ENCODE data around the gene HSPB1. TPM values are rescaled to one million over a fixed set of nuclear protein-coding genes. Genes with fewer than 3 reads are reported as not detected.
"Not testable (repeated sequence)": the region's sequence is repeated elsewhere in the genome, so short reads cannot be mapped to it uniquely, and the experiment has no call there.

The HSPB1 gene
- total RNA-seq, 2 experiments from 2014 or later = 204 to 349 TPM

DNA sequence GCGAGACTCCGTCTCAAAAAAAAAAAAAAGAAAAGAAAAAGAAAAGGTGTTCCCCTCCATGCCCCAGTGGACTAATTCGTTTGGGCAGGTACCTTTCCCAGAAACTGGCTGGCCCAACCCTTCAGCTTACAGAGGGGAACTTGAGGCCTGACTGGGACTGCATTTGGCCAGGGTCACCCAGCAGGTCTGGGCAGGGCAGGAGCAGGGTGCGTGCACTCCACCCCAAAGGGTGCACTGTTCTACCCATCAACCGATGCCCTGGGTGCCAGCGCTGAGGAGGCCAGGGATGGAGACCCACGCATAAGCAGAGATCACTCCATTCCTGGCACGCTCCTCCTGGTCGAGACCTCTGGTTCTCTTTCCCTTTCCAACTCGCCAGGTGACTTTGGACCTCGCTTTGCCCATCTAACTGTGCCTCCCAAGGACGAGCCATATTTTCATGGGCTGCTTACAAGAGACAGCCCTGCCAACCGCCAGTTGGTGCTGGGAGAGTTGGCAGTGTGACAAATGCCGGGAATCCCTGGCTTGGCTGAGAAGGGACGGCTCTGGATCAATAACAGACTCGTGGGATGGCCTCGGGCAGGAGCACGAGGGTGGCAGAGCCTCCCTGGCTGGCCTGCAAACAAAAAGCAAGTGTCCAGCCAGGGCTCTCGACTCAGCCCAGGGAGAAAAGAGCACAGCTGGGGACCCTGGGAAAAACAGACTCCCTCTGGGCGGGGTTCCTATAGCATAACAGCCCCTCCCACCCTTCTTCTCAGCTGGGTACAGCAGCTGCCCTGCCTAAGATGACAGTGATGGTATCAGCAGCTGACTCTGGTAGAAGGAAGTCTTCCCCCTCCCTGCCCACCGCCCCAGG is 7.9 kb downstream of the HSPB1 start:
- BruUV-seq (replicated peaks) = no TSS peak
- H3K4me1 ChIP-seq (ENCODE audit: insufficient read depth, low read length, poor library complexity, severe bottlenecking) = peaks cover 39% of the 10 kb centered on the region
- ChIA-PET CTCF (ENCODE audit: unreplicated experiment) (no interaction called here), POLR2A (interaction anchor here (1.4 kb wide), 1 partner anchor 13 kb away, joined by 3 read pairs; no protein-coding TSS in a partner anchor)
- no peak overlapping the region for H3K27ac ChIP-seq (ENCODE audit: low read depth, low read length, poor library complexity, severe bottlenecking)
- no peaks in the 10 kb centered on the region for H4K20me1 ChIP-seq (ENCODE audit: insufficient read depth, low read length)
- H3K4me2 ChIP-seq (ENCODE audit: low read length) = no peak overlapping the region
- no peak overlapping the region for H2AFZ ChIP-seq (ENCODE audit: low read length)
- H3K36me3 ChIP-seq (ENCODE audit: insufficient read depth, low read length) = no peaks in the 10 kb centered on the region
- no peaks in the 10 kb centered on the region for H3K79me2 ChIP-seq (ENCODE audit: insufficient read depth, low read depth, low read length)
- H3K4me3 ChIP-seq (ENCODE audit: low read depth, low read length, poor library complexity, severe bottlenecking) = no peak overlapping the region
- TF ChIP-seq, protein P1, sequence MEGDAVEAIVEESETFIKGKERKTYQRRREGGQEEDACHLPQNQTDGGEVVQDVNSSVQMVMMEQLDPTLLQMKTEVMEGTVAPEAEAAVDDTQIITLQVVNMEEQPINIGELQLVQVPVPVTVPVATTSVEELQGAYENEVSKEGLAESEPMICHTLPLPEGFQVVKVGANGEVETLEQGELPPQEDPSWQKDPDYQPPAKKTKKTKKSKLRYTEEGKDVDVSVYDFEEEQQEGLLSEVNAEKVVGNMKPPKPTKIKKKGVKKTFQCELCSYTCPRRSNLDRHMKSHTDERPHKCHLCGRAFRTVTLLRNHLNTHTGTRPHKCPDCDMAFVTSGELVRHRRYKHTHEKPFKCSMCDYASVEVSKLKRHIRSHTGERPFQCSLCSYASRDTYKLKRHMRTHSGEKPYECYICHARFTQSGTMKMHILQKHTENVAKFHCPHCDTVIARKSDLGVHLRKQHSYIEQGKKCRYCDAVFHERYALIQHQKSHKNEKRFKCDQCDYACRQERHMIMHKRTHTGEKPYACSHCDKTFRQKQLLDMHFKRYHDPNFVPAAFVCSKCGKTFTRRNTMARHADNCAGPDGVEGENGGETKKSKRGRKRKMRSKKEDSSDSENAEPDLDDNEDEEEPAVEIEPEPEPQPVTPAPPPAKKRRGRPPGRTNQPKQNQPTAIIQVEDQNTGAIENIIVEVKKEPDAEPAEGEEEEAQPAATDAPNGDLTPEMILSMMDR (conservative IDR thresholded peaks at IDR 0.05; ENCODE audit: low read length) = no peak
- no peak for TF ChIP-seq EZH2phosphoT487 (IDR thresholded peaks at IDR 0.05; ENCODE audit: borderline replicate concordance, low read depth, low read length)
- intact Hi-C loops (cut with micrococcal nuclease; ENCODE audit: unreplicated experiment) = no loop called here
- H3K9me2 ChIP-seq (ENCODE audit: insufficient read depth, low read length) = no peaks in the 10 kb centered on the region
- H3K9me3 ChIP-seq (ENCODE audit: low read length) = no peaks in the 10 kb centered on the region
- DNase-seq (ENCODE audit: low spot score) = peak; percentile 27

DNA sequence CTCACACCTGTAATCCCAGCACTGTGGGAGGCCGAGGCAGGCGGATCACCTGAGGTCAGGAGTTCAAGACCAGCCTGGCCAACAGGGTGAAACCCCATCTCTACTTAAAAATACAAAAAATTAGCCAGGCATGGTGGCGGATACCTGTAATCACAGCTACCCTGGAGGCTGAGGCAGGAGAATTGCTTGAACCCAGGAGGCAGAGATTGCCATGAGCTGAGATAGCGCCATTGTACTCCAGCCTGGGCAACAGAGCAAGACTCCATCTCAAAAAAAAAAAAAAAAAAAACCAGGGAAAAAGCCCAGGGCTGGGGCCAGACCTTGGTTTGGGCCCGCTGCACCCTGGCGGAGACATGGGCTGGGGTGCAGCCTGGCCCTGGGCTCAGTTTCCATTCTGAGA is 9.4 kb downstream of the HSPB1 start:
- intact Hi-C loops (cut with micrococcal nuclease; ENCODE audit: unreplicated experiment); DNase-seq (ENCODE audit: low spot score); H3K9me2 ChIP-seq (ENCODE audit: insufficient read depth, low read length); H4K20me1 ChIP-seq (ENCODE audit: insufficient read depth, low read length); H3K9me3 ChIP-seq (ENCODE audit: low read length); BruUV-seq (replicated peaks); CTCF ChIA-PET (ENCODE audit: unreplicated experiment); H3K27ac ChIP-seq (ENCODE audit: low read depth, low read length, poor library complexity, severe bottlenecking); H3K79me2 ChIP-seq (ENCODE audit: insufficient read depth, low read depth, low read length); H3K4me3 ChIP-seq (ENCODE audit: low read depth, low read length, poor library complexity, severe bottlenecking); H2AFZ ChIP-seq (ENCODE audit: low read length); H3K36me3 ChIP-seq (ENCODE audit: insufficient read depth, low read length); H3K4me2 ChIP-seq (ENCODE audit: low read length): not testable (repeated sequence)
- H3K4me1 ChIP-seq (ENCODE audit: insufficient read depth, low read length, poor library complexity, severe bottlenecking) = peaks cover 28% of the 10 kb centered on the region
- POLR2A ChIA-PET = interaction anchor here (1.0 to 1.4 kb wide), 3 partner anchors 15 to 114 kb away, joined by 3 to 6 read pairs (median 3); no protein-coding TSS in a partner anchor

DNA sequence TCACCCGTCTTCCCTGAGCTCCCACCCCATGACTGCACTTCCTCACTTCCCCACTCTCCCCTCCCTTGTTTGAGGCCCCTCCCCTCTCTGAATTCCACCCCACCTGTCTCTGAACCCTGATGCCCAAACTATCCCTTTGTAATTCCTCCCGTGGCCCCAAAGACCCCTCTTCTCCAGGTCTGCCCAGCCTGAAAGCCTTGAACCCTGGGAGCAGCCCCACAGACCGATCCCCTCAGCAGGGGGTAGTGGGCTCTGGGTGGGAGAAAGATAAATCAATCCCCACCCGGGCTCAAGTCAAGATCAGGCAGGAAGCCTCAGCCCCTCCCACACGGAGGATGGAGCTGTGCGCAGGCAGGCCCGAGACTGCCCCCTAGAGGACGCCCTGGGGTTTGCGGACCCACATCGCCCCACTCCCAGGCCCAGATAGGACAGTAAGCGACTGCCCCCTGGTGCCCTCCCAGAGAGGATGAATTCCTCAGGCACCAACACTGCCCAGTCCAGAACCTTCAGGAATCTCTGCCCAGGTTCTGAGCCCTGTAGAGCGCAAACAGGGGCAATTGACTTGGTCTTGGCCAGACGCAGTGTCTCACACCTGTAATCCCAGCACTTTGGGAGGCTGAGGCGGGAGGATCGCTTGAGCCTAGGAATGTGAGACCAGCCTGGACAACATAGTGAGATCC is 11.7 kb downstream of the HSPB1 start:
- CTCF ChIA-PET (ENCODE audit: unreplicated experiment) = interaction anchor here (0.6 to 2.9 kb wide), 3 partner anchors 16 to 52 kb away, joined by 4 to 15 read pairs (median 8); no protein-coding TSS in a partner anchor
- intact Hi-C loops (cut with micrococcal nuclease; ENCODE audit: unreplicated experiment) = loop anchor here (1.0 kb wide), 4 partner anchors 12 to 136 kb away; partner anchors contain the start of gene HSPB1
- peak; percentile 94 for DNase-seq (ENCODE audit: low spot score)
- Histone ChIP-seq H3K4me3 (ENCODE audit: low read depth, low read length, poor library complexity, severe bottlenecking) (peak overlapping the region; percentile 13), H3K36me3 (ENCODE audit: insufficient read depth, low read length) (no peaks in the 10 kb centered on the region), H2AFZ (ENCODE audit: low read length) (peak overlapping the region; percentile 65; the same call in 1 of the 2 replicates), H3K79me2 (ENCODE audit: insufficient read depth, low read depth, low read length) (no peaks in the 10 kb centered on the region), H3K4me1 (ENCODE audit: insufficient read depth, low read length, poor library complexity, severe bottlenecking) (peaks cover 24% of the 10 kb centered on the region), H3K27ac (ENCODE audit: low read depth, low read length, poor library complexity, severe bottlenecking) (no peak overlapping the region), H4K20me1 (ENCODE audit: insufficient read depth, low read length) (no peaks in the 10 kb centered on the region), H3K9me3 (ENCODE audit: low read length) (no peaks in the 10 kb centered on the region), H3K4me2 (ENCODE audit: low read length) (peak overlapping the region; percentile 39), H3K9me2 (ENCODE audit: insufficient read depth, low read length) (no peaks in the 10 kb centered on the region)
- POLR2A ChIA-PET = interaction anchor here (1.0 kb wide), 2 partner anchors 8 to 50 kb away, joined by 3 to 4 read pairs; no protein-coding TSS in a partner anchor
- no TSS peak for BruUV-seq (replicated peaks)
- TF ChIP-seq EZH2phosphoT487 (IDR thresholded peaks at IDR 0.05; ENCODE audit: borderline replicate concordance, low read depth, low read length) = no peak
- TF ChIP-seq, protein P1 (conservative IDR thresholded peaks at IDR 0.05; ENCODE audit: low read length) = peak; percentile 100

DNA sequence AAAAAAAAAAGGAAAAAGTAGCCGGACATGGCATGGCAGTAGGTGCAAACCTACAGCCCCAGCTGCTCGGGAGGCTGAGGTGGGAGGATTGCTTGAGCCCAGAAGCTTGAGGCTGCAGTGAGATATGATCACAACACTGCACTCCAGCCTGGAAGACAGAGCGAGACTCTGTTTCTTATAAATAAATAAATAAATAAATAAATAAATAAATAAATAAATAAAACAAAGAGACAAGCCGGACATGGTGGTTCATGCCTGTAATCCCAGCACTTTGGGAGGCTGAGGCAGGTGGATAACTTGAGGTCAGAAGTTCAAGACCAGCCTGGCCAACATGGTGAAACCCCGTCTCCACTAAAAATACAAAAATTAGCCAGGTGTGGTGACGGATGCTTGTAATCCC is 12.3 kb downstream of the HSPB1 start:
- CTCF ChIA-PET (ENCODE audit: unreplicated experiment) = interaction anchor here (1.1 to 2.9 kb wide), 4 partner anchors 17 to 136 kb away, joined by 3 to 15 read pairs (median 6); no protein-coding TSS in a partner anchor
- POLR2A ChIA-PET = interaction anchor here (1.0 kb wide), 1 partner anchor 49 kb away, joined by 4 read pairs; no protein-coding TSS in a partner anchor
- not testable (repeated sequence) for H3K4me2 ChIP-seq (ENCODE audit: low read length); H3K9me3 ChIP-seq (ENCODE audit: low read length); H3K36me3 ChIP-seq (ENCODE audit: insufficient read depth, low read length); H4K20me1 ChIP-seq (ENCODE audit: insufficient read depth, low read length); BruUV-seq (replicated peaks); H2AFZ ChIP-seq (ENCODE audit: low read length); H3K27ac ChIP-seq (ENCODE audit: low read depth, low read length, poor library complexity, severe bottlenecking); DNase-seq (ENCODE audit: low spot score); H3K4me3 ChIP-seq (ENCODE audit: low read depth, low read length, poor library complexity, severe bottlenecking); H3K9me2 ChIP-seq (ENCODE audit: insufficient read depth, low read length); H3K79me2 ChIP-seq (ENCODE audit: insufficient read depth, low read depth, low read length)
- intact Hi-C loops (cut with micrococcal nuclease; ENCODE audit: unreplicated experiment) = loop anchor here (1.0 kb wide), 4 partner anchors 12 to 136 kb away; partner anchors contain the start of gene HSPB1
- peaks cover 27% of the 10 kb centered on the region for H3K4me1 ChIP-seq (ENCODE audit: insufficient read depth, low read length, poor library complexity, severe bottlenecking)

Data from OCI-LY7 (cell line).